ENCODE results near the gene ZDHHC3.

ZDHHC3 gene, protein sequence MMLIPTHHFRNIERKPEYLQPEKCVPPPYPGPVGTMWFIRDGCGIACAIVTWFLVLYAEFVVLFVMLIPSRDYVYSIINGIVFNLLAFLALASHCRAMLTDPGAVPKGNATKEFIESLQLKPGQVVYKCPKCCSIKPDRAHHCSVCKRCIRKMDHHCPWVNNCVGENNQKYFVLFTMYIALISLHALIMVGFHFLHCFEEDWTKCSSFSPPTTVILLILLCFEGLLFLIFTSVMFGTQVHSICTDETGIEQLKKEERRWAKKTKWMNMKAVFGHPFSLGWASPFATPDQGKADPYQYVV

GRCh38 chr3:44976002-44976815 lies at the start of gene ZDHHC3, which contains the start of gene EXOSC7:
Gene ZDHHC3 (minus strand): TSS chr3:44976174. CDS start chr3:44959436, 16,738 bp downstream.
Gene EXOSC7 (plus strand): TSS chr3:44976244. CDS start chr3:44976278, 34 bp downstream.
- DNase-seq = peak; percentile 65 to 75

GRCh38 chr3:45024542-45025255 lies 48.7 kb upstream of the ZDHHC3 start:
- no peak for DNase-seq

GRCh38 chr3:45023675-45024074 lies 47.7 kb upstream of the ZDHHC3 start:
- DNase-seq = no peak

DNA sequence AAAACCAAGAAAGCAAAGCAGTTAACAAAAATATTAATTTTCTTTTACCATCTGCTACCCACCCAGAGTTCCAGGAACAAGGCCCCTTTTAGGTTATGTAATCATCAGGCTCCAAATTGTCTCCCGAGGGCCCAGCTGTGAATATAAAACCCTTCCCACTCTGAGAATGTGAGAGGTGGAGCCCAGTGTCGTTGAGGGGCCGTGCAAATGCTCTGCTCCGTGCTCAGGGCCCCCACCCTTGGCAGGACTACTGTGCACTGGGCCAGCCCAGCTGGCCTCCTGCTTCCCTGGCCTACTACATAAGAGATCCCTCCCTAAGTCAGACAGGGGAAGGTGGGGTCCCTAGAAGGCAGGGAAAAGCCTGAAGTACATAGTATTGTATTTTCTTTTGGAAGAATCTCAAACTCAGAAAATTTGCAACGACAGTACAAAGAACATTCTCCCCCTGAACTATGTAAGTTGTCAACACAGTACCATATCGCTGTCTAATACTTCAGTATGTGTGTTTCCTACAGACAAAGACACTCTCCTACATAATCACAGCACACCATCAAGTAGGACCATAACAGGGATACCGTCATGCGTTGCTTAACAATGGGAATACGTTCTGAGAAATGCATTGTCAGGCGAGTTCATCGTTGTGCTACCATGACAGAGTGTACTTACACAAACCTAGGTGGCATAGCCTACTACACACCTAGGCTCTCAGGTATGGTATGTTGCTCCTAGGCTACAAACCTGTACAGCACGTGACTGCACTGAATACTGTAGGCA lies 45.7 kb upstream of the ZDHHC3 start:
- DNase-seq = no peak

GRCh38 chr3:45020534-45020933 lies 44.6 kb upstream of the ZDHHC3 start:
- DNase-seq = no peak

DNA sequence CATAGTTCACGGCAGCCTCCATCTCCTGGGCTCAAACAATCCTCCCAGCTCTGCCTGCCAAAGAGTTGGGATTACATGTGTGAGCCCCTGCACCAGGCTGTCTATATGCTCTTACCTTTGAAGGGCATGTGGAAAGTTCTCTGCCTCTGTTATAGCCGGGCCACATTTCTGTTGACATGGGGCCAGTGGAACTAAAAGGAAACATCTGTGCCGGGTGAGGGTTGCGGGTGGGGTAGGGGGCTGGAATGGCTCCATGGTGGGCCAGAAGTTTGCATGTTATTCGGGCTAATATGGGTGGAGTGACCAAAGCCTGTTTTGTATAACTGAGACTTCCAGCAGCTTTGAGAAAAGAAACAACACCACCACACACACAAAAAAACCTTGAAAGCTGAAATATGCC lies 41.8 kb upstream of the ZDHHC3 start:
- DNase-seq = no peak

GRCh38 chr3:45016916-45017315 lies 40.9 kb upstream of the ZDHHC3 start:
- DNase-seq = no peak

GRCh38 chr3:45012577-45012976 lies 36.6 kb upstream of the ZDHHC3 start:
- no peak for DNase-seq

DNA sequence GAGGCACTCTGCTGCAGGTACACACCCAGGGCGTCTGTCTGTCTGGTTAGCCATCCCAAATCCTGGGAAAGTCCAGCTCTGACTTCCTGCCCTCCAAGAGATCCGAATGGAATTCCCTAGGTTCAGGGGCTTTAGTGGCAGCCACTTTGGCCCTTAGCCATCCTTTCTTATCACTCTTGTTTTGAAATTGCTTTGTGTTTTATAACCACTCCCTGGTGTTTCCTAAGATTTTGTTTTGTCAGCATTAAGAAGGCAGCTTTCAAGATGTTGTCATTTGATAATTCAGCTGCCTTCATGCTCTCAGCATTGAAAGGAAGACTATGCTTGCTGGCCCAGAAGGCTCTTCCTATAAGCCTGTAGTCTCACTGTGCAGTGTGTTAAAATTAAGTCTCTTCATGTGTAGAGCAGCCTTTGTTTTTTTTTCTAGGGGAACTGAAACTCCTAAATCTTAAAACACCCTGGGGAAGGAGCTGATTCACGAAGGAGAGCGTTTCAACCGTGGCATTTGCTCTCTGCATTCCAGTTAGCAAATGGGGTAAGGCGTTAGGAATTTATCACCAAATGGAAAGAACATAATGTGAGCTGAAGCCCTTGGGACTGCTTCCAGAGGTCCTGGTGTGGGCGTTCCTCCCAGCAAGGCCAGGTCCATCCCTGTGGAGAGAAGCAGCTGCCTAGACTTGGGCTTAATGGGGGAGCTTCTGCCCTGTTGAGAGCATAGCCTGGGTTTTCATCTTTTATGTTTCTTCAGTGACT lies 36.0 kb upstream of the ZDHHC3 start:
- DNase-seq = no peak

GRCh38 chr3:45010811-45011333 lies 34.9 kb upstream of the ZDHHC3 start:
- DNase-seq = no peak

GRCh38 chr3:45009868-45010267 lies 33.9 kb upstream of the ZDHHC3 start:
- DNase-seq = no peak

DNA sequence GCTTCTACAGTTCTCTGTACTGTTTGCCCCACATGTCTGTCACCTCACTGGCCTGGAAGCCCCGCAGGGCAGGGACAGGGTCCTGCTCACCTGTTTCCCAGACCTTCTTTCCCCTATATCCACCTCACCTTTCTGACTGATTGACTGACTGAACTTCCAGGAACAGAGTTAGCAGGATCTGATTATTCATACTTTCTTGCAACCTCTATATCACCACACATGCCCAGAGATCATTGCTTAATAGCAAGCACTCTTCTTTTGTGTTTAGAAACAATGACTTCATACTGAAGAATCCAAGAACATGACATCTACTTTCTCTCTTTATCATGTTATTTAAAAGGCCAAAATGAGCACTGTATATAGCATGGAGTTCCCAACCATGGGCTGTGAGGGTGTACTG lies 32.1 kb upstream of the ZDHHC3 start:
- DNase-seq = no peak

GRCh38 chr3:45007091-45007490 lies 31.1 kb upstream of the ZDHHC3 start:
- no peak for DNase-seq

DNA sequence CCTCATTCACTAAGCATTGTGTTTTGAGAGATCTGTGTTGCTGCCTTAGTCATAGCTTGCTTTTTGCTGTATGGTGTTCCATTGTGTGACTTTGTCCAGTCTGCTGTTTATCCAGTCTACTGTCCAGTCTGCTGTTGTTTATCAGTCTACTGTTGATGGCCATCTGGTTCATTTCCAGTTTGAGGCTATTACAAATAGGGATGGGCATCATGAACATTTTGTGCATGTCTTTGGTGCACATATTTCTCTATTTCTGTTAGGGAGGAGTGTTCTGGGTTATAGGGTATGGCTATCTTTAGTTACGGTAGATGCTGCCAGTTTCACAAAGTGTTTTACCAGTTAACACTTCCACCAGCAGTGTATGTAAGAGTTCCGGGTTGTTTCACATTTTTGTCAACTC lies 27.9 kb upstream of the ZDHHC3 start:
- no peak for DNase-seq

- DNase-seq = no peak
These were observed 27.4 kb upstream of the ZDHHC3 start for GRCh38 chr3:45003406-45003805.

GRCh38 chr3:45002720-45003119 lies 26.7 kb upstream of the ZDHHC3 start:
- DNase-seq = no peak

- DNase-seq = no peak
These were observed 26.2 kb upstream of the ZDHHC3 start for GRCh38 chr3:45002139-45002660.

GRCh38 chr3:45001738-45002137 lies 25.8 kb upstream of the ZDHHC3 start:
- no peak for DNase-seq

DNA sequence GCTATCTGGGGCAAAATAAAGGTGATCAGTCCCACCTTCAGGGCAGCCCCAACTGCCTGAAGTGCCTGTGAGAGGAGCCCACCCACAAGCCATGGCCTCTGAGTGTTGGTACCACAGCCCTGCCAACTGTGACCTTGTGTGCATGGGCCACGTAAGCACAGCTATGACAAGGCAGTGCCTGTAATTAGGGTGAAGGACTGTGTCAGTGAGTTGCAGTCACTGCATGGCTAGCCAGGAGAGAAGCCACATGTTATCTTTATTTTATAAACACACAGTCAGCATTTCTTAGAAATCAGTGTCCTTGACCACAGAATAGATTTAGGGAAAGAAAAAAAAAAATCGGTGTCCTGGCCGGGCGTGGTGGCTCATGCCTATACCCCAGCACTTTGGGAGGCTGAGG lies 24.8 kb upstream of the ZDHHC3 start:
- DNase-seq = no peak

DNA sequence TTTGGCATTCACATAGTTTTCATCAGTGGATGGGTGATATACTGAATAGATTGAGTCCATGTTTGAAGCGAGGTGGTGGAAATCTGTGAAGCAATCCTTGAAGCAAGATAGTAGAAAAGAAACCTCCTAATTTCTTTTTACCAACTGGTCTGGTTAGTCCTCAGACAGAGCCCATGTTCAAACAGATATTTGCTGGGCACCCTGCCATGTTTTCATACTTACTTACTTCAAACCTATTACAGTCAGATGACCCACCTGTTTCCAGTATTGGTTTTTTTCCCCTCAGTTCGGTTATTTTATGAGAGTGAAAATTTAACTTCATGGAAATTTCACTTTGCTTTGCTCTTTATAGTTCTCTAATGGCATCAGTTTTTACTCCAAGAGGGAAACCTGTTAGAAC lies 23.8 kb upstream of the ZDHHC3 start:
- no peak for DNase-seq

DNA sequence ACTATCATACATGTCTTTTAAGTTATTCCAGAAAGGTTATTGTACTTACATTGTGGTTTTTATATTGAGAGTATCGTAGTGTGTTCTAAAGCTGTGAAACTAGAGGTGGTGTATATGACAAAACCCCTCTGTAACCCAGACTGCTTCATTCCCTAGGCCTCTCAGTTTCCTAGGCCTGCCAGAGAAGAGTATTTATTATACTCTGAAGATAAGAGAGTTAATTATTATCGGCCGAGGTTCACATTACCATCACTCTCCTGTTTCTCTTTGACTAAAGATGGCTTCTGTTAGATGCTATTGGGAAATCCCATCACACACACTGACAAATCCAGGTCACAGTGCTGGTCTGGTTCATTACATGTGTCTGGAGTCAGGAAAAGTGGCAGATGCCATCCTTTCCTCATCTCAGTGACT lies 20.6 kb upstream of the ZDHHC3 start:
- DNase-seq = no peak

Measured in Kasumi-1 (cell line).